Activated T-helper 2 cell treated with anti-CD3 and anti-CD28 coated beads, Interferon-gamma antibody, Interleukin-2, Interleukin-4, amounts not matched to agents 10 μg/mL and 5 μg/mL and 100 μg/mL, durations not matched to agents 14 hours and 24 hours and 36 hours (primary cell): ENCODE results near the gene TTYH1. TPM values are rescaled to one million over a fixed set of nuclear protein-coding genes. Genes with fewer than 3 reads are reported as not detected.

ENCODE experiments used
- DNase-seq: peaks from one replicate; pipeline ENCODE4 v3.0.0; 2021; ENCODE audit warnings: low spot score
- H3K27ac Mint-ChIP-seq: one replicate; pipeline ENCODE4 v1.8.0; 2021; ENCODE audit warnings: mixed read lengths
- H3K27me3 Mint-ChIP-seq: one replicate; pipeline ENCODE4 v1.8.0; 2021; ENCODE audit warnings: low read depth, mixed read lengths
- H3K36me3 Mint-ChIP-seq: one replicate; pipeline ENCODE4 v1.8.0; 2021; ENCODE audit warnings: low read depth, mixed read lengths
- H3K4me1 Mint-ChIP-seq: one replicate; pipeline ENCODE4 v1.8.0; 2021; ENCODE audit warnings: low read depth, mixed read lengths
- H3K4me3 Mint-ChIP-seq: one replicate; pipeline ENCODE4 v1.8.0; 2021; ENCODE audit warnings: low read depth, mild to moderate bottlenecking, moderate library complexity, mixed read lengths
- H3K9me3 Mint-ChIP-seq: one replicate; pipeline ENCODE4 v1.8.0; 2021; ENCODE audit warnings: mixed read lengths
- intact Hi-C: fragments of 100-400 bp; cut with micrococcal nuclease; formaldehyde crosslinking; loops from one replicate; pipeline ENCODE4 v1.15.1; 2023
- total RNA-seq: library from RNA; stranded (reverse); gene quantifications from 2 replicates; pipeline ENCODE4 v1.2.3, GENCODE V29; 2022

TTYH1 gene
- total RNA-seq, 1 donor from 2014 or later: 0.50 TPM

- peaks cover under 1% of the 10 kb centered on the region for H3K4me1 Mint-ChIP-seq
- H3K4me3 Mint-ChIP-seq: no peak overlapping the region
- DNase-seq: no peak
- intact Hi-C loops: no loop called here
- no peaks in the 10 kb centered on the region for H3K9me3 Mint-ChIP-seq
- no peak overlapping the region for H3K27ac Mint-ChIP-seq
- no peaks in the 10 kb centered on the region for H3K36me3 Mint-ChIP-seq
- peaks cover 5% of the 10 kb centered on the region for H3K27me3 Mint-ChIP-seq
Measured at GRCh38 chr19:54429545-54430227, 14.4 kb downstream of the TTYH1 start.

DNA sequence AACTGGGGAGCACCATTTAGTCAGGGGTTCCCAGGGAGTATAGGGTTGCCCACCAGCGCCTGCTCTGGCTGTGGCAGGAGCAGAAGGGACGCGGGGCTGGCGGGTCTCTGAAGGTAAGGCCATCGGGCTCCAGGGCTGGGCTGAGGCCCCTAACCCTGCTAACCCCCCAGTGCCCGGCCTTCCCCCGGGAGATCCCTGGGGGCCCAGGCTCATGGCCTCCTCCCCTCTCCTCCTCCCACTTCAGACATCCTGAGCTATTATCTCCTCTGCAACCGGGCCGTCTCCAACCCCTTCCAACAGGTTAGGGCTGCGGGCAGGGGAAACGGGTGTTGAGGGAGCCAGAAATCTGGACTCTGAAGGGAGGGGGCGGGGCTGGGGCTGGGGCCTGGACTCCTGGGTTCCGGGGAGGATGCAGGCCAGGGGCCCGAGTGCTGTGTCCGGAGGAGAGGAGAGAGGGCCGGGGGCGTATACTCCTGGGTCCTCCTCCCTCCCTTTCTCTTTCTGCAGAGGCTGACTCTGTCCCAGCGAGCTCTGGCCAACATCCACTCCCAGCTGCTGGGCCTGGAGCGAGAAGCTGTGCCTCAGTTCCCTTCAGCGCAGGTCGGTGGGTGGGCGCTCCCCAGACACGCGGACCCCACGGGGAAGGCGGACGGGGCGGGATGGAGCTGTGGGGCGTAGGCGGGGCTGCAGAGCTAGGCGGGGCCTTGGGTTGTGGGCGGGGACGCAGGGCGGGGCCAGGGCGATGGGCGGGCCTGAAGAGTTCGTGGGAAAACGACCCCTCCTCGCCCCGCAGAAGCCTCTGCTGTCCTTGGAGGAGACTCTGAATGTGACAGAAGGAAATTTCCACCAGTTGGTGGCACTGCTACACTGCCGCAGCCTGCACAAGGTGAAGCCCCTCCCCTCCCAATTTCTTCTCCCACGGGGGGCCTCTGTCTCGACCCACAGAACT lies 15.3 kb downstream of the TTYH1 start:
- H3K4me3 Mint-ChIP-seq: peak overlapping the region; percentile 42
- H3K27ac Mint-ChIP-seq: no peak overlapping the region
- H3K4me1 Mint-ChIP-seq: peaks cover 5% of the 10 kb centered on the region
- peaks cover 5% of the 10 kb centered on the region for H3K27me3 Mint-ChIP-seq
- H3K36me3 Mint-ChIP-seq: no peaks in the 10 kb centered on the region
- intact Hi-C loops: no loop called here
- no peak for DNase-seq
- H3K9me3 Mint-ChIP-seq: no peaks in the 10 kb centered on the region

DNA sequence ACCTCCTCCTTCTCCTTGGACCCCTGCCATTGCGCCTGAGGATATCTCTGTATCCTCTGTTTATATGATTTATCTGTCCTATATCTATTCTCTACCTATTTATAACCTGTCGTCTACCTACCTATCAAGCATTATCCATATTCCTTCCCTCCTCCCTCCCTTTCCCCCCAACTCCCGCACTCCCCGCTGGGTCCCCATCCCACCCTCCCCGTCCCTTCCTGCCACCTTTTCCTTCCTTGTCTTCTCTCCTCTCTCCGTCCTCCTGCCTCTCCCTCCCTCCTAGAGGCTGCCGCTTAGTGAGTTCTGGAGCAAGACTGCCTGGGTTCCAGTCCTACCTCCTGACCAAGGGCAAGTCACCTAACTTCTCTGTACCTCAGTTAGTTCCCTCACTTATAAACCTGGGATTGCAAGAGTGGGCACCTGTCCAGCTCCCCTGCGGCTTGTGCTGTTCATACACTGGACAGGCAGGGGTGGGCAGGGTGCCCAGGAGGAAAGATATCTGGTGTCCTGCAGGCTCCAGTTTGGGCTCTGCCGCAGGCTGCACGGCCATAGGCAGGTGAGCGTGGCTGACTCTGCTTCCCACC lies 16.1 kb downstream of the TTYH1 start:
- H3K27ac Mint-ChIP-seq: no peak overlapping the region
- DNase-seq: no peak
- no peaks in the 10 kb centered on the region for H3K9me3 Mint-ChIP-seq
- no peaks in the 10 kb centered on the region for H3K36me3 Mint-ChIP-seq
- peaks cover 5% of the 10 kb centered on the region for H3K27me3 Mint-ChIP-seq
- peaks cover 5% of the 10 kb centered on the region for H3K4me1 Mint-ChIP-seq
- intact Hi-C loops: no loop called here
- H3K4me3 Mint-ChIP-seq: peak overlapping the region; percentile 42

DNA sequence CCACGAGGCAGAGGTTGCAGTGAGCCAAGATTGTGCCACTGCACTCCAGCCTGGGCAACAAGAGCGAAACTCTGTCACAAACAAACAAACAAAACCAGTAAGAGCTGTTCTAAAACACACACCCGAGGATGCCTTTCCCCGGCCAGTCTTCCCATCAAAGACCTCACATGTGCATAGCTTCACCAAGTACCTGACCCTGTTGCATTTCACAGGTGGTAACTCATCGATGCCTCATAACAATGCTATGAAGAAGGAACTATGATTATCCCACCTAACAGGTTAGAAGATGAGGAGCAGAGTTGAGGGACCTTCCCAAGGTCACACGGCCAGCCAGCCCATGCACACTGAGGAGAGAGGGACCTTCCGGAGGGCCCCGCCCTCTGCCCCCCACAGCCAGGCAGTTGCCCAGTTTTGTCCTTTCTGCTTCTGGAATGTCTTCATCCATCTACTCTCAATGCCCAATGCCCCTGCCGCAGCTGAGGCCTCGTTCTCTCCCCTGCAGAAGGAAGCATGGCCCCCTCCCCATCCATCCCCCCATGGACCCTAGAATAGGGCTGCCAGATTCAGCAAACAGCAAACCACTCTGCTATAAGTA lies 17.0 kb downstream of the TTYH1 start:
- no peak for DNase-seq
- no peak overlapping the region for H3K4me3 Mint-ChIP-seq
- no peaks in the 10 kb centered on the region for H3K9me3 Mint-ChIP-seq
- peaks cover 3% of the 10 kb centered on the region for H3K36me3 Mint-ChIP-seq
- intact Hi-C loops: no loop called here
- H3K27ac Mint-ChIP-seq: no peak overlapping the region
- H3K27me3 Mint-ChIP-seq: peaks cover 5% of the 10 kb centered on the region
- peaks cover 5% of the 10 kb centered on the region for H3K4me1 Mint-ChIP-seq

DNA sequence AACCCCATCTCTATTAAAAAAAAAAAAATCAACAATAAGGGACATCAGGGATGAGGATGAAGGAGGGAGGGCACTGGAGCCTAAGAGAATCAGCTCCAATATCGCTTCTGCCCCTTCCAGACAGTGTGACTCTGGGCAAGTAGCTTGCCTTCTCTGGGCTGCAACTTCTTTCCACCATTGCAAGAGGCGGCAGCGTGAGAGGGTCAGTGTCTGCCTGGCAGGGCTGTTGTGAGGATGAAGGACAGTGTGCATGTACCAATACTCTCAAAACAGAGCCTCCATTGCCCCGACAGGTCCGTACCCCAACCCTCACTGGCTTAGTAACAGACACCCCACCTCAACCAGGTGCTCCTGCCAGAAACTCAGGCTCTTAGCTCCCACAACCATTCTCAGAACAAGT lies 18.4 kb downstream of the TTYH1 start:
- DNase-seq: no peak
- Mint-ChIP-seq H3K9me3 (no peaks in the 10 kb centered on the region), H3K4me3 (no peak overlapping the region)

GRCh38 chr19:54434112-54434872 lies 19.0 kb downstream of the TTYH1 start:
- Mint-ChIP-seq H3K36me3 (peaks cover 6% of the 10 kb centered on the region), H3K27me3 (peaks cover 3% of the 10 kb centered on the region), H3K4me3 (no peak overlapping the region), H3K9me3 (no peaks in the 10 kb centered on the region), H3K4me1 (peaks cover 5% of the 10 kb centered on the region), H3K27ac (no peak overlapping the region)
- intact Hi-C loops: no loop called here
- DNase-seq: no peak

More for the DNA sequence above, 18.4 kb downstream of the TTYH1 start:
- Mint-ChIP-seq H3K27me3 (peaks cover 5% of the 10 kb centered on the region), H3K27ac (no peak overlapping the region), H3K4me1 (peaks cover 5% of the 10 kb centered on the region), H3K36me3 (peaks cover 6% of the 10 kb centered on the region)
- intact Hi-C loops: no loop called here

GRCh38 chr19:54434873-54435214 lies 19.6 kb downstream of the TTYH1 start:
- Mint-ChIP-seq H3K4me1 (peaks cover 5% of the 10 kb centered on the region), H3K27ac (no peak overlapping the region), H3K9me3 (no peaks in the 10 kb centered on the region), H3K4me3 (no peak overlapping the region), H3K36me3 (peaks cover 6% of the 10 kb centered on the region), H3K27me3 (no peaks in the 10 kb centered on the region)
- DNase-seq: no peak
- intact Hi-C loops: no loop called here

DNA sequence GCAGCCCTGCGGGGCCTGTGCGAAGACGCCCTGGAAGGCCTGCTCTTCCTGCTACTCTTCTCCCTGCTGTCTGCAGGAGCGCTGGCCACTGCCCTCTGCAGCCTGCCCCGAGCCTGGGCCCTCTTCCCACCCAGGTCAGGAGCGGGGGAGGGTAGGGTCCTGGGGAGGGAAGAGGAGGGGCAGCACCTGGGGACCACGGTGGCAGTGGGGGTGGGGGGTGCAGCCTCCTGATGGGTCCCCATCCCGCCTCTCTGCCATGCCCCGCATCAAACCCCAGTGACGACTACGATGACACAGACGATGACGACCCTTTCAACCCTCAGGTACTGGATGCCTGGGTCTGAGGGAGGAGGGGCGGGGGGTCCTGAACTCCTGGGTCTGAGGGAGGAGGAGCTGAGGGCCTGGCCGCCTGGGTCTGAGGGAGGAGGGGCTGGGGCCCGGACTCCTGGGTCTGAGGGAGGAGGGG lies 20.3 kb downstream of the TTYH1 start:
- Mint-ChIP-seq H3K27me3 (no peaks in the 10 kb centered on the region), H3K27ac (no peak overlapping the region), H3K4me3 (no peak overlapping the region), H3K4me1 (peaks cover 5% of the 10 kb centered on the region), H3K9me3 (no peaks in the 10 kb centered on the region), H3K36me3 (peaks cover 6% of the 10 kb centered on the region)
- DNase-seq: no peak
- intact Hi-C loops: no loop called here

DNA sequence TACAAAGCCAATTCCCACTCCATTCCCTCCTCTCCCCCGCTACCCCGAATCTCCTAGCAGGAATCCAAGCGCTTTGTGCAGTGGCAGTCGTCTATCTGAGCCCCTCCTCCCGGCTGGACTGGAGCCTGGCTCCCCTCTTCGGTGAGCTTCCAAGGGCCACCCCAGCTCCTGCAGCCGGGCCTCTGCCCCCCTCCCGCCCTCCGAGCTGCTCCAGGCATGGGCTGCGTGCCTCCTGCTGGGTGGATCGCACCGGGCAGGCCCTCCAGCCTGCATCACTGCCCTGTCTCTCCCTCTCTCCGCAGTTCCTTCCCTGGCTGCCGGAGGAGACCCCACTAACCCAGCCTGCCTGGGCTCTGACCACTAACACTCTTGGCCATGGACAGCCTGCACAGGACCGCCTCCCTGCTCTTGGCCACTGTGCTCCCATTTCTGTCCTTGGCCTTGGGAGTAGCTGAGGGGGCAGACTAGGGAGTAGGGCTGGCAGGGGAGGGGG lies 20.8 kb downstream of the TTYH1 start:
- H3K4me3 Mint-ChIP-seq: no peak overlapping the region
- peaks cover 9% of the 10 kb centered on the region for H3K36me3 Mint-ChIP-seq
- DNase-seq: no peak
- no peak overlapping the region for H3K27ac Mint-ChIP-seq
- H3K9me3 Mint-ChIP-seq: no peaks in the 10 kb centered on the region
- H3K27me3 Mint-ChIP-seq: no peaks in the 10 kb centered on the region
- intact Hi-C loops: no loop called here
- peaks cover 5% of the 10 kb centered on the region for H3K4me1 Mint-ChIP-seq

DNA sequence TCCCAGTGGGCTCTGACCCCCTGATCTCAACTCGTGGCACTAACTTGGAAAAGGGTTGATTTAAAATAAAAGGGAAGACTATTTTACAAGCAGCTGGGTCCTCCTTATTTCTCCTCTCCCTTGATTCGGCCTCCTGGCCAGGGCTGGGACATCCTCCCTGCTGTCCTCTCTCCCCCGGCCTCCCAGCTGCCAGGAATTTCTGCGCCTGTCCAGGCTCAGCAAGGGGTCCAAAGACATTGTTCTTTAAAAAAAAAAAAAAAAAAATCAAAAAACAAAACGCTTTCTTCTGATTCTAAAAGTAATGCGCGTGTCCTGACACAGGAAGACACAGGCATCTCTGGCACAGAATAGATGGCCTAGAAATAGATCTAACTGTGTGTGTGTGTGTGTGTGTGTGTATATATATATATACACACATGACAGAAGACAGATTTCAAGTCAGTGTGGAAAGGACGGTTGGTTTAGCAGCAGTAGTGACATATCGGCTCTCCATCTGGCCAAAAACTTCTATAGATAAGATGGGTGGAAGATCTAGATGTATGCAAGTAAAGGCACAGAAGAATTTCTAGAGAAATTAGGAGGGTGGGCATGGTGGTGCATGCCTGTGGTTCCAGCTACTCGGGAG lies 21.5 kb downstream of the TTYH1 start:
- Mint-ChIP-seq H3K27ac (peak overlapping the region; percentile 12), H3K36me3 (peaks cover 11% of the 10 kb centered on the region), H3K9me3 (no peaks in the 10 kb centered on the region), H3K4me1 (peaks cover 5% of the 10 kb centered on the region), H3K4me3 (no peak overlapping the region), H3K27me3 (no peaks in the 10 kb centered on the region)
- no peak for DNase-seq
- intact Hi-C loops: no loop called here

- Mint-ChIP-seq H3K36me3 (peaks cover 28% of the 10 kb centered on the region), H3K4me1 (peaks cover 8% of the 10 kb centered on the region), H3K4me3 (no peak overlapping the region), H3K9me3 (no peaks in the 10 kb centered on the region), H3K27ac (no peak overlapping the region), H3K27me3 (no peaks in the 10 kb centered on the region)
- no peak for DNase-seq
- intact Hi-C loops: no loop called here
Measured at GRCh38 chr19:54439174-54439851, 24.0 kb downstream of the TTYH1 start.
